GM23338 (cell line): ENCODE results near the gene KRT32.

Experiments
- EZH2 ChIP-seq: fragments of 200-600 bp; sonication (generic); IDR thresholded peaks from one replicate; pipeline ENCODE4 v1.8.0; 2017; ENCODE audit warnings: antibody characterized with exemption, mild to moderate bottlenecking, low read depth; ENCODE audit not compliant: unreplicated experiment
- EZH2phosphoT487 ChIP-seq: fragments of 200-600 bp; sonication (generic); IDR thresholded peaks from one replicate; pipeline ENCODE4 v1.8.1; 2018; ENCODE audit warnings: antibody characterized with exemption; ENCODE audit not compliant: unreplicated experiment
- JUNB ChIP-seq: IDR thresholded peaks from one replicate; pipeline ENCODE4 v1.6.1; 2016; ENCODE audit warnings: antibody characterized with exemption; ENCODE audit not compliant: unreplicated experiment
- TF ChIP-seq, protein P1 (sequence below), 2 experiments: fragments of 200-600 bp in 1 of 2; sonication (generic) in 1 of 2; conservative IDR thresholded peaks; 2 replicates each; pipeline versions ENCODE4 v1.5.1 to v1.6.1; 2016 to 2017; ENCODE audit warnings: antibody characterized with exemption in 2 of 2, low read depth in 2 of 2, mild to moderate bottlenecking in 2 of 2, moderate library complexity in 1 of 2
- TF ChIP-seq, protein P2 (sequence below): IDR thresholded peaks from one replicate; pipeline ENCODE4 v1.6.1; 2018; ENCODE audit warnings: antibody characterized with exemption; ENCODE audit not compliant: unreplicated experiment

DNA sequence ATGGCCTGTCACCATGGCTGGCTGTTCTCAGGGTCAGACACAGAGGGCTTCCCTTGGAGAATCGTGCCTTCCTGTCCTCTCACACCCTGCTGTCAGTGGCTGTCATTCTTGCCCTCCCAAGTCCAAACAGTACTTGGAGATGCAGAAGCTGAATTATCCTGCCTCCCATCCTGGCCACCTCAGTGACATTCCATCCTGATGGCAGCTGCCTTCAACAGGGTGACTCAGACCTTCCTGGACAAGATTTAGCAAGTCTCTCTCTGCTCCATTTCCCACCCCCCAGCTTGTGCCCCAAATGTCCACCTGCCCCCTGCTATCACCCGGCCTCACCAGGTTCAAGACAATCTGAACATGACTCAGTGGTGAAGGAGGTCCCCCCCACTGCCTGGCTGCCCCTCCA, 27.3 kb upstream of the KRT32 start:
- TF ChIP-seq, protein P1, sequence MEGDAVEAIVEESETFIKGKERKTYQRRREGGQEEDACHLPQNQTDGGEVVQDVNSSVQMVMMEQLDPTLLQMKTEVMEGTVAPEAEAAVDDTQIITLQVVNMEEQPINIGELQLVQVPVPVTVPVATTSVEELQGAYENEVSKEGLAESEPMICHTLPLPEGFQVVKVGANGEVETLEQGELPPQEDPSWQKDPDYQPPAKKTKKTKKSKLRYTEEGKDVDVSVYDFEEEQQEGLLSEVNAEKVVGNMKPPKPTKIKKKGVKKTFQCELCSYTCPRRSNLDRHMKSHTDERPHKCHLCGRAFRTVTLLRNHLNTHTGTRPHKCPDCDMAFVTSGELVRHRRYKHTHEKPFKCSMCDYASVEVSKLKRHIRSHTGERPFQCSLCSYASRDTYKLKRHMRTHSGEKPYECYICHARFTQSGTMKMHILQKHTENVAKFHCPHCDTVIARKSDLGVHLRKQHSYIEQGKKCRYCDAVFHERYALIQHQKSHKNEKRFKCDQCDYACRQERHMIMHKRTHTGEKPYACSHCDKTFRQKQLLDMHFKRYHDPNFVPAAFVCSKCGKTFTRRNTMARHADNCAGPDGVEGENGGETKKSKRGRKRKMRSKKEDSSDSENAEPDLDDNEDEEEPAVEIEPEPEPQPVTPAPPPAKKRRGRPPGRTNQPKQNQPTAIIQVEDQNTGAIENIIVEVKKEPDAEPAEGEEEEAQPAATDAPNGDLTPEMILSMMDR (conservative IDR thresholded peaks at IDR 0.05; ENCODE audit: low read depth in 2 of 2) = no peak
- TF ChIP-seq EZH2phosphoT487 (no peak), JUNB (no peak), EZH2 (no peak)
- TF ChIP-seq, protein P2, sequence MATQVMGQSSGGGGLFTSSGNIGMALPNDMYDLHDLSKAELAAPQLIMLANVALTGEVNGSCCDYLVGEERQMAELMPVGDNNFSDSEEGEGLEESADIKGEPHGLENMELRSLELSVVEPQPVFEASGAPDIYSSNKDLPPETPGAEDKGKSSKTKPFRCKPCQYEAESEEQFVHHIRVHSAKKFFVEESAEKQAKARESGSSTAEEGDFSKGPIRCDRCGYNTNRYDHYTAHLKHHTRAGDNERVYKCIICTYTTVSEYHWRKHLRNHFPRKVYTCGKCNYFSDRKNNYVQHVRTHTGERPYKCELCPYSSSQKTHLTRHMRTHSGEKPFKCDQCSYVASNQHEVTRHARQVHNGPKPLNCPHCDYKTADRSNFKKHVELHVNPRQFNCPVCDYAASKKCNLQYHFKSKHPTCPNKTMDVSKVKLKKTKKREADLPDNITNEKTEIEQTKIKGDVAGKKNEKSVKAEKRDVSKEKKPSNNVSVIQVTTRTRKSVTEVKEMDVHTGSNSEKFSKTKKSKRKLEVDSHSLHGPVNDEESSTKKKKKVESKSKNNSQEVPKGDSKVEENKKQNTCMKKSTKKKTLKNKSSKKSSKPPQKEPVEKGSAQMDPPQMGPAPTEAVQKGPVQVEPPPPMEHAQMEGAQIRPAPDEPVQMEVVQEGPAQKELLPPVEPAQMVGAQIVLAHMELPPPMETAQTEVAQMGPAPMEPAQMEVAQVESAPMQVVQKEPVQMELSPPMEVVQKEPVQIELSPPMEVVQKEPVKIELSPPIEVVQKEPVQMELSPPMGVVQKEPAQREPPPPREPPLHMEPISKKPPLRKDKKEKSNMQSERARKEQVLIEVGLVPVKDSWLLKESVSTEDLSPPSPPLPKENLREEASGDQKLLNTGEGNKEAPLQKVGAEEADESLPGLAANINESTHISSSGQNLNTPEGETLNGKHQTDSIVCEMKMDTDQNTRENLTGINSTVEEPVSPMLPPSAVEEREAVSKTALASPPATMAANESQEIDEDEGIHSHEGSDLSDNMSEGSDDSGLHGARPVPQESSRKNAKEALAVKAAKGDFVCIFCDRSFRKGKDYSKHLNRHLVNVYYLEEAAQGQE = no peak
